NOMO-1 (cell line): Measurements from ENCODE around the gene OR5A1.
A peak's percentile ranks its signal among the peaks of the same experiment; 100 is the strongest.

Source experiments
- DNase-seq, 2 experiments: peaks; one replicate each; lab custom pipeline; 2025; ENCODE audit not compliant: unreplicated experiment in 2 of 2; lab: John Stamatoyannopoulos, UW

OR5A1 gene

GRCh38 chr11:59475176-59475575, 38.9 kb downstream of the OR5A1 start:
- DNase-seq: no peak

GRCh38 chr11:59479906-59480305, 43.6 kb downstream of the OR5A1 start:
- DNase-seq: peak in 1 of 2 experiments; percentile 1

DNA sequence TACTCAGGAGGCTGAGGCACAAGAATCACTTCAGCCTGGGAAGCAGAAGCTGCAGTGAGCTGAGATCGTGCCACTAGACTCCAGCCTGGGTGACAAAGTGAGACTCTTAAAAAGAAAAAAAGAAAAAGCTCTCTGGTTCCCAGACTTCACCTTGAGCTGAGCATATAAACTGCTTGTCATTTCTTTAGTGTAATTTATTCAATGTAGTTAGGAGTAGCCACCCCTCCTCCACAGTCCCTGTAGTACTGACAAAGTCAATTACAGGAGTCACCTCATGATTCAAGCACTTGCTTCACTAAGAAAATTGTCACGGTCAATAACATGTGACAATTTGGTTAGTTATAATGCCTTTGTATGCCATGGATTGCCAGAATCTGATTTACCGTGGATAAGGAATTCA, 44.1 kb downstream of the OR5A1 start:
- DNase-seq: no peak
